ENCODE measurements around the gene GALNT5. TPM values are rescaled to one million over a fixed set of nuclear protein-coding genes. Genes with fewer than 3 reads are reported as not detected.
"Not testable (repeated sequence)": the region's sequence is repeated elsewhere in the genome, so short reads cannot be mapped to it uniquely, and the experiment has no call there.

GALNT5 gene
- total RNA-seq, 1 donor from 2014 or later, result not detected

DNA sequence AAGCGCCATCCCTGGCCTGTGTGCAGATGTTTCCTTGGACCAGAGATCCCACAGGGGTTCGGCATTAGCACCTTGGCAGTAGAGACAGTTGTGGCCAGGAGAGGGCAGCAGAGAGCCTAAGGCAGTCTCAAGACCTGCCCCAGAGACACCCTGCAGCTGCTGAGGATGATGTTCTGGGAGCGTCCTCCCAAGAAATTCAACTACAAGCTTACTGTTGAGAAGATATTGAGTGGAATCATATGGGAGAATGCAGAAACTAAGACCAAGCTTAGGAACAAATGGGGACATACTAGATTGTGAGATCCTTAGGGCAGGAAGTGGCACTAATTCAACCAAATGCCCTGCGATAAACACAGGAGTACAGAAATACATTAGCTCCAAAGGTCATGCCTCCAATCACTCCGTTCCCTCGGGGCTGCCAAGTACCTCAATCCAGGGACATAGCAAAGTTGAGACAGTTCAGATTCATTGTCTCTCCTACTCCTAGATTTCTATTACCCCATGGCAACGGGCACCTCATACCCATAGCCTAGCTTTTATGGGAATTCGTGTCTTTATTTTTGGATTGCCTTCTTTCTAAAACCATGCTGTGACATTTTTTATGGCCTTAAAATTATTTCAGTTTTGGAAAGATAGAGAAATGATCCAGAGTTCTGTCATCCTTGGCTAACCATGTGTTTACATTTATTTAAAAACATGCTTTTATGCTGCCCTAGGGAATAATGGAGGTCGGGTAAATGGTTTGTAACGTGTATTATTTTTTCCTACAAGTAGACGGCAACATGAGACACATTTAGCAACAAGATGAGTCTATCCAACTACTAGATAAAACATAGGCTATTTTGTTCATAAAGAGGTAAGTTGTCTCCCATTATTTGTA is 70.4 kb downstream of the GALNT5 start:
- peak; percentile 95 for DNase-seq
- Mint-ChIP-seq H3K4me1 (peaks cover 37% of the 10 kb centered on the region), H3K4me3 (peak overlapping the region; percentile 32), H3K27ac (peak overlapping the region; percentile 34), H3K27me3 (no peaks in the 10 kb centered on the region), H3K9me3 (no peaks in the 10 kb centered on the region), H3K36me3 (ENCODE audit: low read depth) (peaks cover 4% of the 10 kb centered on the region)
- intact Hi-C loops (cut with micrococcal nuclease), result loop anchor here (1.0 to 2.0 kb wide), 5 partner anchors 25 to 269 kb away; partner anchors contain the start of gene CYTIP

DNA sequence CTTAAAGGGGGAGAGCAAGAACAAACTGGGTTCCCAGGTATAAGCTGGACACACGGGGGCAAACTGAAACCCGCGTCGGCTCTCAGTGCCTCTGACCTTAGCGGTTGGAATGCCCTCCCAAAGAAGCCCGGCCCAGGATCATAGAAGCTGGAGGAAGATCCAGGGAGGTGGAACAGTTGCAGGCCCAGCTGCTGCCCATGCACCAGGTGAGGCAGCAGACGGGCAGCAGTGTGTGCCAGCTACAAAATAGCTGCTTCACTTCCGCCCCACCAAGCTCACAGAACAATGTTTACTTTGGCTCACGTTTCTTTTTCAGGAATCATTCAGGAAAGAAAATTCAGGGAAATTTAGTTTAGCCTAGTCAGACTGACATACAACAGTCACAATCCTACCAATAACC is 72.0 kb downstream of the GALNT5 start:
- intact Hi-C loops (cut with micrococcal nuclease), result no loop called here
- no peaks in the 10 kb centered on the region for H3K27me3 Mint-ChIP-seq
- no peak overlapping the region for H3K27ac Mint-ChIP-seq
- no peak overlapping the region for H3K4me3 Mint-ChIP-seq
- peaks cover 46% of the 10 kb centered on the region for H3K4me1 Mint-ChIP-seq
- H3K9me3 Mint-ChIP-seq, result no peaks in the 10 kb centered on the region
- no peak for DNase-seq
- peaks cover 1% of the 10 kb centered on the region for H3K36me3 Mint-ChIP-seq (ENCODE audit: low read depth)

DNA sequence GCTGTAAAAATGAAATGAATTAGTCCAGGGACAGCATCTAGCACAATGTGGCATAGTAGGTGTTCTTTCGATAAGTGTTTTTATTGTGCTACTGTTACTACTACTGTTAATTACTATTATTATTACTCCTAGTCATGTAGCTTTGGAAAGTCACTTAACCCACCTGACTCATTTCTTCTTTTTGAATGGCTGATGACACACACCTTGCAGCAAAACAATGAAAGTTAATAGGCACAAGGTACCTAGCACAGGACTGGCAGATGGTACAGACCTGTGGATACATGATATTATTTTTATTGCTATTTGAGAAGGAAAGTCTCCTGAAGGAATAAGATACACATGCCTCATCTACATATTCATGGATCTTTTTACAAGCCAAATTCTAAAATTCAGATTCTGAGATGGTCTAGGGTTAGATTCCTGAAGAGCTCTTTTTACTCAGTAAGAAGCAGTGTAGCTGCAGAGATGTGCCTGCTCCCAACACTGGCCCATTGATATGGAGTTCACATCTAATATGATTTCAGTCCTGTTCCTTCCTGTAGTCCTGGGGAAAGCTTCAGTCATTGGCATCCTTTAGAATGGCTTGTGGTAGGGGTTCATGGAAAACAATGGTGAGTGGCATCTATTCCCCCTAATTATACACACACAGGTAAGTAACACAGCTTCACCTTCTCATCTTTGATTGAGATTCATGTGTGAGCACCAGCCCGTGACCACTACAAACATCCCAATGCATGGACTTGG is 76.0 kb downstream of the GALNT5 start:
- Mint-ChIP-seq H3K9me3 (no peaks in the 10 kb centered on the region), H3K4me1 (peaks cover 47% of the 10 kb centered on the region), H3K27ac (no peak overlapping the region), H3K36me3 (ENCODE audit: low read depth) (peaks cover 4% of the 10 kb centered on the region), H3K4me3 (no peak overlapping the region), H3K27me3 (no peaks in the 10 kb centered on the region)
- DNase-seq, result no peak
- intact Hi-C loops (cut with micrococcal nuclease), result loop anchor here (5.0 kb wide), 1 partner anchor 564 kb away; no protein-coding TSS in a partner anchor

DNA sequence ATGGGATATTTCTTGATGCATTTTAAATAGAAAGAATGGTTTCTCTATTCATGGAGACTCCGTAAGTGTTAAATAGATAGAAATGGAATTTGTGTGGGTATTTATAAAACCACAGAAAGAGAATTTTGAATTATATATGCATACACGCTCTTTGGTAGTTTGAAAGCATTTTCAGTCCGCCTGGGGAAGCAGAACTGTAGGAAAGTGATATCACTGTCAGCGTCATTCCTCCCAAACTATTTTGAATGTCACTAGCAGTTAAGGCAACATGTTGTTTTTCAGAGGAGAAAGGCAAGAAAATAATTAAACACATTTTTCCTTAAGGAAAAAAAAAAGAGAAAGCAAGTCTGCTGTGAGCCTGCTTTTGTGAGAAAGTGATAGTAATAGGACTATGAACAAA is 76.8 kb downstream of the GALNT5 start:
- peaks cover 45% of the 10 kb centered on the region for H3K4me1 Mint-ChIP-seq
- H3K36me3 Mint-ChIP-seq (ENCODE audit: low read depth), result peaks cover 4% of the 10 kb centered on the region
- peak overlapping the region; percentile 47 for H3K27ac Mint-ChIP-seq
- peak overlapping the region; percentile 4 for H3K4me3 Mint-ChIP-seq
- DNase-seq, result no peak
- intact Hi-C loops (cut with micrococcal nuclease), result loop anchor here (5.0 kb wide), 1 partner anchor 563 kb away; no protein-coding TSS in a partner anchor
- H3K9me3 Mint-ChIP-seq, result no peaks in the 10 kb centered on the region
- no peaks in the 10 kb centered on the region for H3K27me3 Mint-ChIP-seq

DNA sequence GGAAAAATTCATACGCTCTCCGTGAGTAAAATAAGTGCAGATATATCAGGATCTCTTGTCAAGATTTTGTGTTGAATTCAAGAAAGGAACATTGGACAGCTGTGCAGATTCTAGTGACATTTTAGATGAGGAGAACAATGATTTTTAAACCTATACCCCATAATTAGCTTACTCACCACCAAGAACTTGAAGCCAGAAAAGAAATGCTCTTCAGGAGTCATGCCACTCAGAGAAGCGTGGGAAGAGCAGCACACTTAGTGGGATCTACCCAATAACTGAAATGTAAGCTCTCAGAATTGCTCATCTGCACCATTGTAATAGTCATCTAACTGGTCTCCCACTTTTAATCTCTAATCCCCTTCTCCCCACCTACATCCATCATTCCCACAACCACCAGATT is 77.3 kb downstream of the GALNT5 start:
- intact Hi-C loops (cut with micrococcal nuclease), result loop anchor here (5.0 kb wide), 1 partner anchor 563 kb away; no protein-coding TSS in a partner anchor
- peaks cover 45% of the 10 kb centered on the region for H3K4me1 Mint-ChIP-seq

DNA sequence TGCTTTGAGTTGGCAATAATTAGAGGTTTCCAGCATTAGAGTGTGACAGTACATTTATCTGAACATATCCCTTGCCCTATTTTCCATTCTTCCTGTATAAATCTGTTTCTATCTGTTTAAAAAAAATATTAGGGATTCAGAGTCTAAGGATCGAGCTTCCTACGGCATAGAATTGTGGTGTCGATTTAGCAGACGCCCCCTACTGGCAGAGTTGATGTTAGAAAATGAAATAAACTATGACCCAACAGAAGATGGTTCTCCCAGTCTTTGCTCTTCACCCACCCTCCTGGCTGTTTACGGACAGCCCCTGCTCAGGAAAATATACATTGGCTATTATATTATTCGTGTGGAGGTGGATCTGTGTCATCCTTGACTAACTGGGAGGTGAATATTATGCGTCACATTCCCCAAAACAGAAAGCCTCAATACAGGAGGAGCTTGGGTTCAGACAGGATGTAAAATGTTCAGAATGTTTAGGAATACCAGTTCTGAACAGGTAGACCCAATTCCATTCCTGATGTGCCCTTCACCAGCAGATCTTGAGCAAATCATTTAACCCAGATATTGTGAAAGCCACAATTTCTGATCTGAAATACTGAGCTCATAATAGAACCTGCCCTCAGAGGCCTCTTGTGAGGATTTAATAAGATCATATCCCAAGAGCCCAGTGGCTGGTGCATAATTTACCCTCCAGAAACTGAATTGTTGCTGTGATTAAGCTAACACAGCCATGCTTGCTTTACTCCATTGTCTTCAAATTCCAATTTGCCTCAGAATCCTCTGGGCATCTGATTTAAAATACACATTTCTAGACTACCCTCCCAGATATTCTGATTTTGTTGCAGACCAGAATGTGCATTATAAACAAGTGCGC is 78.9 kb downstream of the GALNT5 start:
- Mint-ChIP-seq H3K9me3 (peaks cover 2% of the 10 kb centered on the region), H3K4me1 (peaks cover 38% of the 10 kb centered on the region), H3K27me3 (no peaks in the 10 kb centered on the region), H3K4me3 (peak overlapping the region; percentile 16), H3K36me3 (ENCODE audit: low read depth) (peaks cover 21% of the 10 kb centered on the region), H3K27ac (no peak overlapping the region)
- DNase-seq, result peak; percentile 80
- intact Hi-C loops (cut with micrococcal nuclease), result no loop called here

More for the DNA sequence above, 77.3 kb downstream of the GALNT5 start:
- H3K4me3 Mint-ChIP-seq, result peak overlapping the region; percentile 4
- peaks cover 8% of the 10 kb centered on the region for H3K36me3 Mint-ChIP-seq (ENCODE audit: low read depth)
- H3K9me3 Mint-ChIP-seq, result no peaks in the 10 kb centered on the region
- no peak for DNase-seq
- no peaks in the 10 kb centered on the region for H3K27me3 Mint-ChIP-seq
- H3K27ac Mint-ChIP-seq, result peak overlapping the region; percentile 47

DNA sequence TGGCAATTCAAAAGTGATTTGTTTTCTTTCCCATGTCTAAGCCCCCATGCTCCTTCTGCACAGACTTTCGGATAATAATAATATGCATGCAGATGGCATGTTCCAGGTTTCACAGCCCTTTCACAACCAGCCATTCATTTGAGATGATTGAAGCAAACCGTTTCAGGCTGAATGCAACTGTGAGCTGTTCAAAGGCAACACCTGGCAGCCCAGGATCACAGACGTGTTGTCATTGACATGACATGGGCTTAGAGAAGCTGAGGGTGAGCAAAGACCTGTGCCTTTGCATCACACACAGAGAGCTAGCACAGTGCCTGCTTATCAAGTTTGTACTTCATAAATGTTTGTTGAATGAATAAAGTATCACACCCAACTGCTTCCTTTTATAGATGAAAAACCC is 80.5 kb downstream of the GALNT5 start:
- no peak for DNase-seq
- intact Hi-C loops (cut with micrococcal nuclease), result no loop called here
- peaks cover 25% of the 10 kb centered on the region for H3K4me1 Mint-ChIP-seq

DNA sequence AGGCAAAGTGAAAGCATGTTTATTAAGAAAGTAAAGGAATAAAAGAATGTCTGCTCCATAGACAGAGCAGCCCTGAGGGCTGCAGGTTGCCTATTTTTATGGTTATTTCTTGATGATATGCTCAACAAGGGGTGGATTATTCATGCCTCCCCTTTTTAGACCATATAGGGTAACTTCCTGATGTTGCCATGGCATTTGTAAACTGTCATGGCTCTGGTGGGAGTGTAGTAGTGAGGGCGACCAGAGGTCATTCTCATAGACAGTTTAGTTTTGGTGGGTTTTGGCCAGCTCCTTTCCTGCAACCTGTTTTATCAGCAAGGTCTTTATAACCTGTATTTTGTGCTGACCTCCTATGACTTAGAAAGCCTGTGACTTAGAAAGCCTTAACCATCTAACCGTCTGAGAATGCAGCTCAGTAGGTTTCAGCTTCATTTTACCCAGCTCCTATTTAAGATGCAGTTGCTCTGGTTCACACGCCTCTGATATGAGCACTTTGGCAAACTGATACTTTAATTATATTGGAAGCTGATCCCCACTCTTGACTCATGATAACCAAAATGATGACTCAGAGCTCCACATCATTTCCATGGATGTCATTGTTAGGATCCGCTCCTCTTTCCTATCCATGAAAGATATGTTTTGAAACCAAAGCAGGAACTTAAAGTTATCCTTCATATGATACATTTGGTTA is 82.6 kb downstream of the GALNT5 start:
- Mint-ChIP-seq H3K4me3 (no peak overlapping the region), H3K4me1 (peaks cover 9% of the 10 kb centered on the region), H3K27ac (no peak overlapping the region), H3K27me3 (no peaks in the 10 kb centered on the region), H3K9me3 (peaks cover 28% of the 10 kb centered on the region), H3K36me3 (ENCODE audit: low read depth) (peaks cover 53% of the 10 kb centered on the region)
- DNase-seq, result no peak
- intact Hi-C loops (cut with micrococcal nuclease), result no loop called here

More for the DNA sequence above, 80.5 kb downstream of the GALNT5 start:
- Mint-ChIP-seq H3K4me3 (no peak overlapping the region), H3K27me3 (no peaks in the 10 kb centered on the region), H3K9me3 (peaks cover 16% of the 10 kb centered on the region), H3K36me3 (ENCODE audit: low read depth) (peaks cover 37% of the 10 kb centered on the region), H3K27ac (no peak overlapping the region)

DNA sequence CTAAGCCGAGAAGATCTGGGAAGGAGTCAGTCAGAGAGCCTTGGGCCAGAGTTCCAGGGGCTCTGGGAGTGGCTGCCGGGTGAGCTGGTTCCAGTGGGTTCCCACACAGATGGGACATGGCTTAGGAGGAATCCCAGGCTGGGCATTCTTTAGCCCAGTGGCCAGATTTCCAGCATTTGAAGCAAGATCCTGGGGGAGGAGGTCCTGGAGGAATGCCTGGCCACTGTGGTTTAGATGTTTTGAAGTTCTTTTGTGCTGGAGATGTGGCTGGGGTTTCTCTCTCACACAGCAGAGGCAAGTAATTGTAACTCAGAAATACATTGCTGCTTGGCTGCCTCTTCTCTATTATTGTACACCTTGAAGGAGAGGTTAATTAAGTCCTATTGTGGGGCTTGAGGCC is 83.9 kb downstream of the GALNT5 start:
- H3K27ac Mint-ChIP-seq; DNase-seq; intact Hi-C loops (cut with micrococcal nuclease); H3K4me1 Mint-ChIP-seq; H3K27me3 Mint-ChIP-seq; H3K4me3 Mint-ChIP-seq: not testable (repeated sequence)
- Mint-ChIP-seq H3K9me3 (peaks cover 28% of the 10 kb centered on the region), H3K36me3 (ENCODE audit: low read depth) (peaks cover 59% of the 10 kb centered on the region)

DNA sequence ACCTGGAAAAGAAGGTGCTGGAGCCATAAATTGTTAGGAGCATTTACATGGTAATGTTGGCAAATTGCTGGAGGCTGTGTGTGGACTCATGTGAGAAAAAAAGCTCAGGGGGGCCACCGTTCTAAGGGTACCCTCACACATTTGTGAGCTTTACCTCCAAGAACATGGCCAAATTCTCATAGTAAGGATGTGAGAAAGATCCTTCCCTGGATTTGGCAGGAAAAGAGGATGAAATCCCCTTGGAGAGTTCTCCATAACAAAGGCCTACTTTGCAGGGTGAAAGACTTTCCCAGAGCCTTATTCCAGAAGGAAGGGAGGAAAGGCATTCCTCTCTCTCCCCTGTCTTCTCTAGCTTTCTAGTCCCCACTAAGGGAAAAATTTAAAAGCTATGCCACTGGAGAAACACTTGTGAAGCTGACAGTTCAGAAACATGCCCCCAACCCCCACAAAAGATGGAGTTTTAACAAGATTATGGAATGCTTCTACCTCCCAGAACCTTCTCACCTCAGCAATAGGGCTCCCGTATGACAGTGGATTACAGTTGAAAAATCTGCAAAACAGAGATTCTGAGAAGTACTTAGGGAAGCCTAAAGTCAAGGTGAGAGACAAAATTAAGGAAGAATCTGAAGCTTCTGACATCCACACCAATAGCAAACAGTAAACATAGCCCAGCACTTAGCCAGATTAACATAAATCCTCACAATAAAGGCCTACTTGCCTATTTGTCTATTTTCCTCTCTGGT is 88.3 kb downstream of the GALNT5 start:
- intact Hi-C loops (cut with micrococcal nuclease), result no loop called here
- Mint-ChIP-seq H3K9me3 (peaks cover 28% of the 10 kb centered on the region), H3K36me3 (ENCODE audit: low read depth) (peaks cover 56% of the 10 kb centered on the region), H3K4me1 (peaks cover 2% of the 10 kb centered on the region), H3K4me3 (no peak overlapping the region), H3K27me3 (no peaks in the 10 kb centered on the region), H3K27ac (no peak overlapping the region)
- DNase-seq, result no peak

DNA sequence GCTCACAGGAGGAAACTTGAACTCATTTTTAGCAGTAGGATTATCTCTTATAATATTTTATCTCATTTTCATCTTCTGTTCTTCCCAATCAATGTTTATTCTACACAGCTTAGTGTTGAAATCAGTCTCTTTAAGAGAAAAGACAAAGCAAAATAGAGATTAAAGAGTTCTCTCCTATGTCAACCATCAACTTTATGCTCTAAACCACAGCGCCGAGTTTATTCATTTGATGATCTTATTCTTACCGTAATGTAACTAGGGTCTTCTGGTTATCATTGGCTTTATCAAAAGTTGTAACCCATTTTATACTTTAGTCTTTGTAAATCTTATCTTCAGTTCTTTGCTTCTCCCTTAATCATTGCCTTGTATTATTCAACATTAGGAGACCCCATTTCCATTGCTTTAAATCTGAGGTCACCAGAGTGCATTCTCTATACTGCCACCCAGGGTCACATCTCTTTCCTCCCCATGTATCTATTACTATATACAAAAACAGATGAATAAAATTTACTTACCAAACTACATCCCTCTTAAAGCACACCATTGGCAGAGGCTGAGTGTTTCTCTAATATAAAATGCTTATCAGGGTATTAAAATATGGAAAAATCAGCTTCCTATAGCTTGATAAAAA is 90.9 kb downstream of the GALNT5 start:
- H3K9me3 Mint-ChIP-seq, result peaks cover 12% of the 10 kb centered on the region
- no peaks in the 10 kb centered on the region for H3K27me3 Mint-ChIP-seq
- no peak overlapping the region for H3K4me3 Mint-ChIP-seq
- H3K36me3 Mint-ChIP-seq (ENCODE audit: low read depth), result peaks cover 33% of the 10 kb centered on the region
- no peak overlapping the region for H3K27ac Mint-ChIP-seq
- intact Hi-C loops (cut with micrococcal nuclease), result no loop called here
- peaks cover 2% of the 10 kb centered on the region for H3K4me1 Mint-ChIP-seq
- no peak for DNase-seq

DNA sequence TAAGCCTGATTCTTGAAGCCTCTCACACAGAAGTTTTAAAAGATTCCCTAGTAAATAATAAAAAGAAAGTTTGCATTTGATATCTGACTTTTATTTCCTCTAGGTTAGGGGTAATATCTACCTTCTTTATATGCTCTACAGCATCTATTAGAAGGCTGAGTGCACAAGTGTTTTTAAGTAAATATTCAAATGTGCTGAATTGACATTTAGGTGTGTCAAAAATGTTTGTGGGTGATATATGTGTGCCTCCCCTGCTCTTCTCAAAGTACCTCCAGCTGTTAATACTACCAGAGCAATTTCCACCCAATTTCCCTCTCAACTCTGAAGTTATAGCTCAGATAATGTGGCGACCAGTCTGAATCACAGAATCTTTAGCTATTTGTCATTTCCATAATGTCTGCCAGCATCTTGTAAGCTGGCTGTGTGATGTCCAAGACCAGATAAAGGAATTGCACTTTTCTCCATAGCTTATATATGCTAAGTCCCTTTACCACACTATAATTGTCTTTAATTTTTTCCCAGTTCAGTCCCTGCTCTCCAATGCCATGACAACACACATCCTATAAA is 92.5 kb downstream of the GALNT5 start:
- Mint-ChIP-seq H3K36me3 (ENCODE audit: low read depth) (peaks cover 24% of the 10 kb centered on the region), H3K4me1 (peaks cover 2% of the 10 kb centered on the region), H3K27me3 (no peaks in the 10 kb centered on the region), H3K9me3 (no peaks in the 10 kb centered on the region), H3K4me3 (no peak overlapping the region), H3K27ac (no peak overlapping the region)
- no peak for DNase-seq
- intact Hi-C loops (cut with micrococcal nuclease), result no loop called here
